GM15510 (cell line): Measurements from ENCODE around the gene ACSL1.

Experiments
- POLR2A ChIP-seq: IDR thresholded peaks from 3 replicates; pipeline ENCODE4 v1.6.1; 2011; ENCODE audit warnings: borderline replicate concordance; ENCODE audit not compliant: insufficient read length; ENCODE audit errors: extremely low read depth

The ACSL1 gene

GRCh38 chr4:184712322-184712721 is 113.4 kb downstream of the ACSL1 start:
- no peak for TF ChIP-seq POLR2A

- TF ChIP-seq POLR2A = no peak
These were observed 119.3 kb downstream of the ACSL1 start for GRCh38 chr4:184706453-184706852.

- no peak for TF ChIP-seq POLR2A
These were observed 120.1 kb downstream of the ACSL1 start for GRCh38 chr4:184705692-184706091.
